Measurements from ENCODE around the gene XRCC1.
"Not testable (repeated sequence)": the region's sequence is repeated elsewhere in the genome, so short reads cannot be mapped to it uniquely, and the experiment has no call there.

The XRCC1 gene

DNA sequence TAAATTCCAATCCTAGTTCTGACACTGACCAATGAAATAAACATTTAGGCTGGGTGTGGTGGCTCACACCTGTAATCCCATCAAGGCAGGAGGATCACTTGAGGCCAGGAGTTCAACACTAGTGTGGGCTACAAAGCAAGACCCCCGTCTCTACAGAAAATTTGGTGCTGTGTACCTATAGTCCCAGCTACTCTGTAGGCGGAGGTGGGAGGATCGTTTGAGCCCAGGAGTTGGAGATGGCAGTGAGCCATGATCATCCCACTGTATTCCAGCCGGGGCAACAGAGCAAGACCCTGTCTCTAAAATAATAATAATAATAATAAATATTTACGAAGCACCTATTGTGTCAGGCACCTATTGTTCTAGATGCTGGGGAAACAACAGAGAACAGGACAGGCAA is 13.9 kb upstream of the XRCC1 start:
- peaks cover 17% of the 10 kb centered on the region for H3K4me1 ChIP-seq (ENCODE audit: control insufficient read depth, insufficient read depth, low read depth, low read length)
- no peak for DNase-seq
- no peak overlapping the region for H2BK5ac ChIP-seq (ENCODE audit: low read depth, low read length, poor library complexity, severe bottlenecking)
- WGBS = 100% methylated on average over 2 of the region's 5 CpGs
- H2BK12ac ChIP-seq (ENCODE audit: low read length in 2 of 2) = no peak overlapping the region
- H4K91ac ChIP-seq (ENCODE audit: low read length) = no peak overlapping the region
- H3K27ac ChIP-seq (ENCODE audit: low read length, poor library complexity, severe bottlenecking) = no peak overlapping the region
- no peak overlapping the region for H4K8ac ChIP-seq (ENCODE audit: low read length)
- H3K4me2 ChIP-seq (ENCODE audit: low read length, poor library complexity, severe bottlenecking) = no peak overlapping the region
- H3K79me1 ChIP-seq (replicated peaks; ENCODE audit: low read length, poor library complexity, severe bottlenecking) = peaks cover 36% of the 10 kb centered on the region
- no peak overlapping the region for H2BK120ac ChIP-seq (ENCODE audit: low read depth, low read length)
- H3K14ac ChIP-seq (ENCODE audit: low read length in 2 of 2) = no peak overlapping the region
- H3K9me3 ChIP-seq (ENCODE audit: control insufficient read depth, low read length) = no peaks in the 10 kb centered on the region
- H2AFZ ChIP-seq (ENCODE audit: low read depth, low read length) = no peak overlapping the region
- no peak overlapping the region for H3K4ac ChIP-seq (ENCODE audit: low read depth in 1 of 2, low read length in 2 of 2)
- peaks cover 57 to 81% of the 10 kb centered on the region in 2 experiments for H3K36me3 ChIP-seq (ENCODE audit: control insufficient read depth in 1 of 2, insufficient read depth in 2 of 2, low read depth in 1 of 2, low read length in 2 of 2)
- no peak overlapping the region for H3K9ac ChIP-seq (ENCODE audit: low read length)
- no peak overlapping the region for H3K23ac ChIP-seq (ENCODE audit: low read length in 2 of 2)
- H3K18ac ChIP-seq (ENCODE audit: low read depth in 1 of 2, low read length in 2 of 2) = no peak overlapping the region
- H3K4me3 ChIP-seq (ENCODE audit: insufficient read depth in 1 of 2, low read depth in 1 of 2, low read length in 2 of 2) = no peak overlapping the region
- H3K27me3 ChIP-seq (ENCODE audit: control insufficient read depth in 1 of 2, insufficient read depth in 1 of 2, low read length in 2 of 2) = no peaks in the 10 kb centered on the region
- H2BK15ac ChIP-seq (ENCODE audit: low read depth, poor library complexity, severe bottlenecking) = no peak overlapping the region
- H2AK5ac ChIP-seq (ENCODE audit: low read length, severe bottlenecking) = no peak overlapping the region

DNA sequence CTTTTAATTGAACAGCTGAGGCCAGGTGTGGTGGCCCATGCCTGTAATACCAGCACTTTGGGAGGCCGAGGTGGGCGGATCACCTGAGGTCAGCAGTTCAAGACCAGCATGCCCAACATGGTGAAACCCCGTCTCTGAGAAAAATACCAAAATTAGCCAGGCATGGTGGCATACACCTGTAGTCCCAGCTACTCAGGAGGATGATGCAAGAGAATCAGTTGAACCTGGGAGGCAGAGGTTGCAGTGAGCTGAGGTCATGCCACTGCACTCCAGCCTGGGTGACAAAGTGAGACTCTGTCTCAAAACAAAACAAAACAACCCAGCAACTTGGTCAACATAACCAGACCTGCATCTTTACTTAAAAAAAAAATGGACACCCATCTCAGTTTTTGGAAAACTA is 11.7 kb upstream of the XRCC1 start:
- H3K23ac ChIP-seq (ENCODE audit: low read length in 2 of 2); H3K27ac ChIP-seq (ENCODE audit: low read length, poor library complexity, severe bottlenecking); H2AK5ac ChIP-seq (ENCODE audit: low read length, severe bottlenecking); H3K27me3 ChIP-seq (ENCODE audit: control insufficient read depth in 1 of 2, insufficient read depth in 1 of 2, low read length in 2 of 2); H4K91ac ChIP-seq (ENCODE audit: low read length); H2BK5ac ChIP-seq (ENCODE audit: low read depth, low read length, poor library complexity, severe bottlenecking); H2AFZ ChIP-seq (ENCODE audit: low read depth, low read length); H3K4ac ChIP-seq (ENCODE audit: low read depth in 1 of 2, low read length in 2 of 2); H3K14ac ChIP-seq (ENCODE audit: low read length in 2 of 2); H2BK15ac ChIP-seq (ENCODE audit: low read depth, poor library complexity, severe bottlenecking); H3K18ac ChIP-seq (ENCODE audit: low read depth in 1 of 2, low read length in 2 of 2); DNase-seq; H2BK12ac ChIP-seq (ENCODE audit: low read length in 2 of 2); H3K9me3 ChIP-seq (ENCODE audit: control insufficient read depth, low read length); H2BK120ac ChIP-seq (ENCODE audit: low read depth, low read length); H3K9ac ChIP-seq (ENCODE audit: low read length); H4K8ac ChIP-seq (ENCODE audit: low read length); H3K4me3 ChIP-seq (ENCODE audit: insufficient read depth in 1 of 2, low read depth in 1 of 2, low read length in 2 of 2); H3K4me2 ChIP-seq (ENCODE audit: low read length, poor library complexity, severe bottlenecking): not testable (repeated sequence)
- Histone ChIP-seq H3K79me1 (replicated peaks; ENCODE audit: low read length, poor library complexity, severe bottlenecking) (peaks cover 27% of the 10 kb centered on the region), H3K4me1 (ENCODE audit: control insufficient read depth, insufficient read depth, low read depth, low read length) (peaks cover 12% of the 10 kb centered on the region), H3K36me3 (ENCODE audit: control insufficient read depth in 1 of 2, insufficient read depth in 2 of 2, low read depth in 1 of 2, low read length in 2 of 2) (peaks cover 35 to 60% of the 10 kb centered on the region in 2 experiments)
- WGBS = 96% methylated on average over 3 of the region's 3 CpGs

DNA sequence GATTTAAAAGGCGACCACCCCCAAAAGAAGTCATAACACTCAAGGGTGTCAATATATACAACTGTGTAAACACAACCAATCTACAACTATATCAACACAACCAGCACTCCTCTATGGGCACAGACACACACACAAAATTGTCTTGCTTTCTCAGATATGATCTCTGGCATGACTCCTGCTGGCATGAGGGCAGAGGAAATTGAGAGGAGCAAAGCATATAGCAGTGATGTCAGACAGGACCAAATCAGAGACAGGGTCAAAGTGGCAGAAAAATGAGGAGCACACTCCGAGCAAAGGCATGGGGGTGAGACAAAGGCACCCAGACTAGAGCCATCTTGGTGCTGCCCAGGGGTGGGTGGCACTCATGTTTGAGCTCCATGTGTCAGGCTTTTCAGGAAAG is 11.0 kb upstream of the XRCC1 start:
- Histone ChIP-seq H3K9ac (ENCODE audit: low read length) (no peak overlapping the region), H3K18ac (ENCODE audit: low read depth in 1 of 2, low read length in 2 of 2) (no peak overlapping the region), H3K36me3 (ENCODE audit: control insufficient read depth in 1 of 2, insufficient read depth in 2 of 2, low read depth in 1 of 2, low read length in 2 of 2) (peaks cover 28 to 56% of the 10 kb centered on the region in 2 experiments), H3K9me3 (ENCODE audit: control insufficient read depth, low read length) (no peaks in the 10 kb centered on the region), H3K4me2 (ENCODE audit: low read length, poor library complexity, severe bottlenecking) (no peak overlapping the region), H3K27ac (ENCODE audit: low read length, poor library complexity, severe bottlenecking) (no peak overlapping the region), H2BK120ac (ENCODE audit: low read depth, low read length) (no peak overlapping the region), H4K91ac (ENCODE audit: low read length) (no peak overlapping the region), H2BK12ac (ENCODE audit: low read length in 2 of 2) (no peak overlapping the region), H3K23ac (ENCODE audit: low read length in 2 of 2) (no peak overlapping the region), H3K27me3 (ENCODE audit: control insufficient read depth in 1 of 2, insufficient read depth in 1 of 2, low read length in 2 of 2) (no peaks in the 10 kb centered on the region), H3K4me3 (ENCODE audit: insufficient read depth in 1 of 2, low read depth in 1 of 2, low read length in 2 of 2) (no peak overlapping the region), H3K79me1 (replicated peaks; ENCODE audit: low read length, poor library complexity, severe bottlenecking) (peaks cover 27% of the 10 kb centered on the region), H3K4ac (ENCODE audit: low read depth in 1 of 2, low read length in 2 of 2) (no peak overlapping the region), H2AK5ac (ENCODE audit: low read length, severe bottlenecking) (no peak overlapping the region), H3K14ac (ENCODE audit: low read length in 2 of 2) (no peak overlapping the region), H2BK5ac (ENCODE audit: low read depth, low read length, poor library complexity, severe bottlenecking) (no peak overlapping the region), H2BK15ac (ENCODE audit: low read depth, poor library complexity, severe bottlenecking) (no peak overlapping the region), H4K8ac (ENCODE audit: low read length) (no peak overlapping the region), H2AFZ (ENCODE audit: low read depth, low read length) (no peak overlapping the region), H3K4me1 (ENCODE audit: control insufficient read depth, insufficient read depth, low read depth, low read length) (peaks cover 10% of the 10 kb centered on the region)
- no peak for DNase-seq
- 100% methylated on average over 2 of the region's 2 CpGs for WGBS

DNA sequence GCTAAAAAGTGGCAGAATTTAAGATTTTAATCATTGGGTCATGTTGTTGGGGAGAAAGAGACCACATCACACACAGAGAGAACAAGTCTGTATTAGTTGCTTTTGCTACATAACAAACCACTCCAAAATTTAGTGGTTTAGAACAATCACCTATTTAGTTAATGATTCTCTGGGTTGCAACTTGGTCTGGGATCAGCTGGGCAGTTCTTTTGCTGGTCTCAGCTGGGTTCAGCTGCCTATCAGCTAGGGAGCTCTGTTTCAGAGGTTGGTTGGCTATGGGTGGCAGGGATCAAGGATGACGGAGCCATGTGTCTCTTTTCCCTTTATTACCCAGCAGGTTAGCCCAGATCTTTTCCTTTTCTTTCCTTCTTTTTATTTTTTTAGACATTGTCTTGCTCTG is 9.2 kb upstream of the XRCC1 start:
- Histone ChIP-seq H2BK15ac (ENCODE audit: low read depth, poor library complexity, severe bottlenecking) (peak overlapping the region; percentile 49), H3K79me1 (replicated peaks; ENCODE audit: low read length, poor library complexity, severe bottlenecking) (peaks cover 20% of the 10 kb centered on the region), H2BK5ac (ENCODE audit: low read depth, low read length, poor library complexity, severe bottlenecking) (peak overlapping the region; percentile 9), H3K36me3 (ENCODE audit: control insufficient read depth in 1 of 2, insufficient read depth in 2 of 2, low read depth in 1 of 2, low read length in 2 of 2) (peaks cover 12 to 37% of the 10 kb centered on the region in 2 experiments), H3K4me3 (ENCODE audit: insufficient read depth in 1 of 2, low read depth in 1 of 2, low read length in 2 of 2) (no peak overlapping the region), H2BK12ac (ENCODE audit: low read length in 2 of 2) (no peak overlapping the region), H3K4me2 (ENCODE audit: low read length, poor library complexity, severe bottlenecking) (peak overlapping the region; percentile 14), H4K8ac (ENCODE audit: low read length) (no peak overlapping the region), H2BK120ac (ENCODE audit: low read depth, low read length) (no peak overlapping the region), H3K4me1 (ENCODE audit: control insufficient read depth, insufficient read depth, low read depth, low read length) (peaks cover 10% of the 10 kb centered on the region), H3K27me3 (ENCODE audit: control insufficient read depth in 1 of 2, insufficient read depth in 1 of 2, low read length in 2 of 2) (no peaks in the 10 kb centered on the region), H3K23ac (ENCODE audit: low read length in 2 of 2) (no peak overlapping the region), H3K9ac (ENCODE audit: low read length) (no peak overlapping the region), H3K18ac (ENCODE audit: low read depth in 1 of 2, low read length in 2 of 2) (no peak overlapping the region), H3K9me3 (ENCODE audit: control insufficient read depth, low read length) (no peaks in the 10 kb centered on the region), H4K91ac (ENCODE audit: low read length) (no peak overlapping the region), H3K14ac (ENCODE audit: low read length in 2 of 2) (no peak overlapping the region), H3K27ac (ENCODE audit: low read length, poor library complexity, severe bottlenecking) (peak overlapping the region; percentile 81), H2AFZ (ENCODE audit: low read depth, low read length) (no peak overlapping the region), H2AK5ac (ENCODE audit: low read length, severe bottlenecking) (peak overlapping the region; percentile 26), H3K4ac (ENCODE audit: low read depth in 1 of 2, low read length in 2 of 2) (no peak overlapping the region)
- WGBS = 100% methylated on average over 1 of the region's 1 CpG
- DNase-seq = no peak
